NOMO-1 (cell line): Measurements from ENCODE around the gene ZNF561.
"Not testable (repeated sequence)": the region's sequence is repeated elsewhere in the genome, so short reads cannot be mapped to it uniquely, and the experiment has no call there.

ENCODE experiments used
- DNase-seq, 2 experiments: peaks; one replicate each; lab custom pipeline; 2025; ENCODE audit not compliant: unreplicated experiment in 2 of 2; lab: John Stamatoyannopoulos, UW

ZNF561 gene

GRCh38 chr19:9582081-9582725, 38.8 kb downstream of the ZNF561 start:
- not testable (repeated sequence) for DNase-seq

DNA sequence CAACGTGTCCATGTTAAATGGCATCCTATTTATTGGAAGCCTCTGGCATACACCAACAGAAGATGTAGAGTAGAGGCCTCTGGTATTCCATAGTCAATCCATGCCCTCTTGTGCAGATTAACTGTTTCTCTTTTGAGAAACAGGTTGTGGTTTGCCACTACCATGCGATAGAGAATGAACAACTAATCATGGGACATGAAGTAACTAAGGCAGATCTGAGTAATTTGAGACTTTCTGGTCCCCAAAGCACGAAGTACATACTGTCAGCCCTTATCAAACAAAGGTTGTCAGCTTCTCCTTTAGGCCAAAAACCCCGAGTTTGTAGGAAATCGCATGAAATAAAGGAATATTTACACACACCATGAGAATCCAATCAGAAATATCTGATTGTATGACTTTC, 40.3 kb downstream of the ZNF561 start:
- DNase-seq = no peak

DNA sequence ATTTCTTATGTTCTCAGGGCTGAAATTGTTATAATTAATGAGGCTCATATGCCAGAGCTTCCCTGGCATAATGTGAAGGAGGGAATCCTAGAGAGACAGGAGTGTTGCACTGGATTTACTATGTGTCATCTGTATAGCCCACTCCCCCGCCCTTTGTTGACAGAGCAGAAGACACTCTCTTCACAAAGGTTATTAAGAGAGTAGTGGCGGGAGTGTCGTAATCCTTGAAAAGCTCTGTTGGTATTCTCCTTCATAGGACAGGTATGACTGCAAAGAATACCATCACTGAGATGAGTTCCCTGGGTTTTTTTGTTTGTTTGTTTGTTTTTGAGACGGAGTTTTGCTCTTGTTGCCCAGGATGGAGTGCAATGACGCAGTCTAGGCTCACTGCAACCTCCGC, 50.8 kb downstream of the ZNF561 start:
- no peak for DNase-seq

DNA sequence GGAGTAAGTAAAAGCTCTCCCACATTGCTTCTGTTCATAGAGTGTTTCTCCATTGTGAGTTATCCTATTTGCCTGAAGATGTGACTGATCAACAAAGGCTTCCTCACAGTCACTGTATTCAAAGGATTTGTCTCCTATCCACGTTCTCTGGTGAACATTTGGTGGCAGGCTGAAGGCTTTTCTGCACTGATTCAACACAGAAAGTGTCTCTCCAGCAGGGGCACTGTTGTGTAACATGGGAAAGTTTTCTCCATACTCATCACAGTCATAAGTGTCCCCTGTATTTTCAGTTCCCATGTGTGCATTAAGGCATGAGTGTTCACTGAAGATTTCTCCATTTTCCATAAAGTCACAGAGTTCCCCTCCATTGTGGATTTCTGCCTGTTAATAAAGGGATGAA, 54.3 kb downstream of the ZNF561 start:
- no peak for DNase-seq

DNA sequence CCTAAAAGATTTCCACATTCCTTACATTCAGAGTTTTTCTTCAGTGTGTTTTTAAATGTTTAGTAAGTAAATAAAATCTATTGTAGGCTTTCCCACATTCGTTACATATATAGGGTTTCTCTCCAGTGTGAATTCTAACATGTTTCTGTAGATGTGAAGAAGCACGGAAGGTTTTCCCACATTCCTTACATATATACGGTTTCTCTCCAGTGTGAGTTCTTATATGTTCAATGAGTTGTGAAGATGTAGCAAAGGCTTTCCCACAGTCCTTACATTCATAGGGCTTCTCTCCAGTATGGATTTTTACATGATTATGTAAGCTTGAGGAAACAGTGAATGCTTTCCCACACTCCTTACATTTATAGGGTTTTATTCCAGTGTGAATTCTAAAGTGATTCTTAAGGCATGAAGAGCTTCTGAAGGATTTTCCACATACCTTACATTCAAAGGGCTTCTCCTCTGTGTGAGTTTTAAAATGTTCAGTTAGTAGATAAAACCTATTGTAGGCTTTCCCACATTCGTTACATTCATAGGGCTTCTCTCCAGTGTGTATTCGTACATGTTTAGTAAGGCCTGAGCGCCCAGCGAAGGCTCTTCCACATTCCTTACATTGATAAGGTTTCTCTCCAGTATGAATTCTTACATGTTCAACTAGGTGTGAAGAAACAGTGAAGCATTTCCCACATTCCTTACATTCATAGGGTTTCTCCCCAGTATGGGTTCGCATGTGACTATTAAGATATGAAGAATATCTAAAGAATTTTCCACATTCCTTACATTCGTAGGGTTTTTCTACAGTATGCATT, 54.9 kb downstream of the ZNF561 start:
- no peak for DNase-seq
